GM12873 (cell line): Measurements from ENCODE around the gene CADM1.

Source experiments
- TF ChIP-seq, protein P1 (sequence below): IDR thresholded peaks from 2 replicates; pipeline ENCODE4 v1.5.1; 2012; ENCODE audit warnings: low read depth, mild to moderate bottlenecking, moderate library complexity, low read length, control low read depth; ENCODE audit not compliant: insufficient read depth; ENCODE audit errors: missing control alignments

CADM1 gene

DNA sequence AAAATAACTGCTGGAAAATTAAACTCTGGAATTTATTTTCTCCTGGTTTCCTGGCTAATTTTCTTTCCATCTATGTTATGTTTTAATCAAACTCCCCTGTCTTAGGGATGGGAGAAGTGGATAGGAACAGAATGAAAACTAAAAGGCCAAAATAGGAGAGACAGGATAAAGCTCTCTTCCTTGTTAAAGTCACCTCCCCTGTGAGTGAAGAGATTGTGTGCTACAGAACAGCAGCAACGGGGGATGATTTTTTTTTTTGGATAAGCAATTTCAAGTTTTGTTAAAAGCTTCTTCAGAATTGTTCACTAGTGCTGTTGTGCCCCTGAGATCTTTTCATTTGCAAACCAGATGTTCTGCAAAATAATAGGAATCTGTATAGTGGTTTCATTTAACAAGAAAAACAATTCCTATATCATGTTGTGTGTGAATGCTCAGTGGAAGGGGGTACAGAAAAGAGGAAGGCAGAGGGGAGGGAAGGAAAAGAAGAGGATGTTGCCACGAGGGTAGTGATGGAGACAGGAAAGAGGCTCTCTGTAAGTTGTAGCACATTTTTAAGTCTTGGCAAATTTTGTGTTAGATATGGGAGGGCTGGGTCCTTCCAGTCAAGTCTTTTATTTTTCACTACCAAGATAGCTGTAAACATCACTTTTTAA lies 301.2 kb downstream of the CADM1 start:
- TF ChIP-seq, protein P1, sequence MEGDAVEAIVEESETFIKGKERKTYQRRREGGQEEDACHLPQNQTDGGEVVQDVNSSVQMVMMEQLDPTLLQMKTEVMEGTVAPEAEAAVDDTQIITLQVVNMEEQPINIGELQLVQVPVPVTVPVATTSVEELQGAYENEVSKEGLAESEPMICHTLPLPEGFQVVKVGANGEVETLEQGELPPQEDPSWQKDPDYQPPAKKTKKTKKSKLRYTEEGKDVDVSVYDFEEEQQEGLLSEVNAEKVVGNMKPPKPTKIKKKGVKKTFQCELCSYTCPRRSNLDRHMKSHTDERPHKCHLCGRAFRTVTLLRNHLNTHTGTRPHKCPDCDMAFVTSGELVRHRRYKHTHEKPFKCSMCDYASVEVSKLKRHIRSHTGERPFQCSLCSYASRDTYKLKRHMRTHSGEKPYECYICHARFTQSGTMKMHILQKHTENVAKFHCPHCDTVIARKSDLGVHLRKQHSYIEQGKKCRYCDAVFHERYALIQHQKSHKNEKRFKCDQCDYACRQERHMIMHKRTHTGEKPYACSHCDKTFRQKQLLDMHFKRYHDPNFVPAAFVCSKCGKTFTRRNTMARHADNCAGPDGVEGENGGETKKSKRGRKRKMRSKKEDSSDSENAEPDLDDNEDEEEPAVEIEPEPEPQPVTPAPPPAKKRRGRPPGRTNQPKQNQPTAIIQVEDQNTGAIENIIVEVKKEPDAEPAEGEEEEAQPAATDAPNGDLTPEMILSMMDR = no peak

DNA sequence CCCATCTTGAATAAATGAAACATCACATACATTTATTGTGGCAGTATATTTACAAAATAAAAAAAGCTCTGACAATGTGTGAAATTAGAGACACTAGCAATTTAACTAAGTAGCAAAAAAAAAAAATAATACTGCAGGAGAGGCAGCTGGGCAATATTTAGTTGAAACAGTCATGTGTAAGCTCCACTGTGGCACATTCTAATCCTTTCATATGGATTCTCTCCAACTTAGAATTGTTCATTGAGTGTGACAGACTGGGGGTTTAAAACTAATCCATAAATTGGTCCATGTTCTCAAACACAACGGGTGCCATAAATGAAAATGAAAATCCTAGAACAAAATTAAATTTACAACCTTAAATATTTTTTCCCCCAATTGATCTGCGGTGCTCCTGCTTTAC lies 302.1 kb downstream of the CADM1 start:
- TF ChIP-seq, protein P1 = no peak

DNA sequence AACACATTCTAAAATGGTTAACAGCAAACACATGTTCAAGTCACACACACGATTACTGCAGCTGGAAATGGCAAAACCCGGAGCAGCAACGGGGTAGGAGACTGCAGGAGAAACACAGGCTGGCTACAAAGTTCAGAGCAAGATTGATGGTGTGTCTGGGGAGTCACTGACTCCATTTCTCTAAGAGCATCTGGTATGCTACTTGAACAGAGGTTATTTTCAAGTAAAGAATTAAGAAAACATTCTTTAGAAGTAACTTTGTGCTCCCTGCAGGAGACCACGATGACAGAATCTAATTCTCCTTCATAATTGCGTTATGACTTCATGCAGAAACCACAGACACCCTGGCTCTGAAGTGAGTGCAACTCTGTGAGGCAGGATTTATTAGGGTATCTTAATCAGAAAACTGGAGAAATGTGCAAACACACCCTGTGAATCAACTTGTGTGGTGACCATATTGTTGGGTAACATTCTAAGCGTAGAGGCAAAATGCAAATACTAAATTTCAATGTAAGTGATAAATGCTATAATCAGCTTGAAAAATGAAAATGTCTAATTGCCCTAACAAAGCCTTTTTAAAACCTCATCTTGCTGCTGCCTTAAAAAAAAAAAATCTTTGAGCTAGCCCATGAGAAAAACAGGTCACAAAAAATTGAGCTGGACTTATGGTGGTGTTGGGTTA lies 303.0 kb downstream of the CADM1 start:
- TF ChIP-seq, protein P1 = no peak

DNA sequence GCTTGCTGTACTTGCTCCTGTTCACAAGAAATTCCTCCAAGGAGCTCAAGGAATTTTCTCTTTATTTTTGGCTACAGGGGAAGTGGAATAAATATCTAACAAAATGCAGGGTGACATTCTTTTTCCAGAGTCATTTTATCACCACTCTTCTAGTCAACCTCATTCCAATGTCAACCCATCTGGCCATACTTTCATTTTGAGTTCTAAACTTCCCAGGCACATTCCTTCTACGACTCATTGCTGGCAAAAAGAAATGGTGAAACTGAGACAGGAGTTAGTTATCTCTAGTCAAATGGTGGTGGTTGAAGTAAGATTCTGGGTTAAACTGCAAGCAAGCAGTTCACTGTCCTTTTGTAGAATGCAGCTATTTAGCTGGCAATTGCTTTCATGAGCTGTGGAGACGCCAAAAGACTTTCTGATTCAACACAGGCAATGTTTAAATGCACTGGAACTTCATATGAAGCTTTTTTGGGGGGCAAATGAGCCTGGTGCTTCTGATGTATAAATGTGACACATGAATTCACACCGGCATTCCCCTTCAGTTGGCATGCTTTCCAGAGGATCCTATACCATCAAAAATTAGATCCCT lies 304.6 kb downstream of the CADM1 start:
- TF ChIP-seq, protein P1 = no peak

DNA sequence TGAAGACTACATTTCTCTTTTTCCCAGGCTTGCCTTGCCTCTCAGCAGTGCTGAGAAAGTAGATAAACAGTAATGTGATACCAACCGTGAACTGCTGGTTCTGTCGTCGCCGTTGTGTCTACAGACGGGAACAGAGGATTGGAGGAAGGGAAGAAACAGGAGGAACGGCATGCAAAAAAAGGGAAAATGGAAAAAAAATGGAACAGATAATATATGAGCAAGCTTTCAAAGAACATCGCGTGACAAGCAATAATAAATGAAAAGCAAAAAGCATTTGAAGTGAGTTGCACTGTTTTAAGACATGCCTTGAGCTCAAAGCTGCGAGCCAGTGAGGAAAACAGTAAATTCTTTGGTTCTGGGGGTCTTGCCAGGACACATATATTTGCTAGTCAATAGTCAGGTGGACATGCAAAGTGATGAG lies 305.9 kb downstream of the CADM1 start:
- TF ChIP-seq, protein P1 = no peak

DNA sequence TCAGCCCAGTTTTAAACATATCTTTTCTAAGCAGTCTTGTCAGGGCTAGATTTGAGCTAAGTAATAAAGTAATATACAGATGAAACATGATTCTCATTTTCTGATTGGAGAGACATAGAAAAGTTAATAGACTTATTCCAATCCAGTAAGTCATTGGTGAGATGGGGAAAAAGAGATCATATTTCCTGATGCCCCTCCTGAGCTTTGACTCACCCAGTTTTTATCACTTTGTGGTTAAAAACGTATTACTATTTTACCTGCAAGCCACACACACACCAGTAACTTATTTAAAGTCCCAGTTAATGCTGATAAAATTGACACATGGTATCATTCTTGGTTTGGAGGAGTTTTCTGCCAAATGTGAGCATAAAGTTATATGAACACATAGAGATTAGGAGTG lies 306.8 kb downstream of the CADM1 start:
- TF ChIP-seq, protein P1 = no peak

DNA sequence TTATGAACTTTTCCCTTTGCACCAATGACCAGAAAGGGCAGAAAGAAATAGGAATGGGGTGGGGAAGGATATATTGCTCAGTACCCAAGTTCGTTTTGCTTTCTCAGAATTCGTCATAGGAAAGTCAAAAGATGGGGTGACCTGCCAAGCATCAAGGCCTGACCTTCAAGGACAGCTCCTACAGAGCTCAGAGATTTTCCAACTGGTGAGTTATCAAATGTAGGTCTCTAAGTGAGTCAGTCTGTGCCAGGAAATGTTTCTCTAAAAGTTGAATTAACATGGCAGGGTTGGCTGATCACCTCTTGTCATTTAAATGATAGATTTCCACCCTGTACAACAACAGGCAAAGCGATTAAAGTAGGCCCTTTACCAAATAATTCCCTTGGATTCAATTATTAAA lies 307.2 kb downstream of the CADM1 start:
- TF ChIP-seq, protein P1 = no peak
